ENCODE data around the gene MBL2.

Gene MBL2

GRCh38 chr10:52785418-52785817, 12.8 kb upstream of the MBL2 start:
- no peak for TF ChIP-seq CTCF (IDR thresholded peaks at IDR 0.05; ENCODE audit: poor library complexity, severe bottlenecking)
- Histone ChIP-seq H3K27ac (ENCODE audit: poor library complexity, severe bottlenecking) (no peak overlapping the region), H3K9me3 (ENCODE audit: severe bottlenecking) (no peaks in the 10 kb centered on the region), H3K4me1 (ENCODE audit: insufficient read depth, poor library complexity, severe bottlenecking) (no peaks in the 10 kb centered on the region), H3K36me3 (ENCODE audit: low read depth) (no peaks in the 10 kb centered on the region), H3K27me3 (ENCODE audit: insufficient read depth, poor library complexity, severe bottlenecking) (no peaks in the 10 kb centered on the region), H3K4me3 (ENCODE audit: severe bottlenecking) (no peak overlapping the region)
- DNase-seq (ENCODE audit: low spot score) (no peak), ATAC-seq (ENCODE audit: low read depth) (no peak)

- ATAC-seq (ENCODE audit: low read depth) (no peak), DNase-seq (ENCODE audit: low spot score) (no peak)
- Histone ChIP-seq H3K4me1 (ENCODE audit: insufficient read depth, poor library complexity, severe bottlenecking) (no peaks in the 10 kb centered on the region), H3K4me3 (ENCODE audit: severe bottlenecking) (no peak overlapping the region), H3K36me3 (ENCODE audit: low read depth) (no peaks in the 10 kb centered on the region), H3K27me3 (ENCODE audit: insufficient read depth, poor library complexity, severe bottlenecking) (no peaks in the 10 kb centered on the region), H3K27ac (ENCODE audit: poor library complexity, severe bottlenecking) (no peak overlapping the region), H3K9me3 (ENCODE audit: severe bottlenecking) (no peaks in the 10 kb centered on the region)
- no peak for TF ChIP-seq CTCF (IDR thresholded peaks at IDR 0.05; ENCODE audit: poor library complexity, severe bottlenecking)
These were observed 11.1 kb upstream of the MBL2 start for GRCh38 chr10:52783726-52784125.

- H3K36me3 ChIP-seq (ENCODE audit: low read depth), result no peaks in the 10 kb centered on the region
- no peaks in the 10 kb centered on the region for H3K4me1 ChIP-seq (ENCODE audit: insufficient read depth, poor library complexity, severe bottlenecking)
- no peaks in the 10 kb centered on the region for H3K9me3 ChIP-seq (ENCODE audit: severe bottlenecking)
- ATAC-seq (ENCODE audit: low read depth) (no peak), DNase-seq (ENCODE audit: low spot score) (no peak)
- H3K27ac ChIP-seq (ENCODE audit: poor library complexity, severe bottlenecking), result no peak overlapping the region
- no peaks in the 10 kb centered on the region for H3K27me3 ChIP-seq (ENCODE audit: insufficient read depth, poor library complexity, severe bottlenecking)
- no peak for TF ChIP-seq CTCF (IDR thresholded peaks at IDR 0.05; ENCODE audit: poor library complexity, severe bottlenecking)
- H3K4me3 ChIP-seq (ENCODE audit: severe bottlenecking), result no peak overlapping the region
These were observed 10.0 kb upstream of the MBL2 start for GRCh38 chr10:52782554-52782953.

GRCh38 chr10:52780391-52781155, 8.0 kb upstream of the MBL2 start:
- no peaks in the 10 kb centered on the region for H3K4me1 ChIP-seq (ENCODE audit: insufficient read depth, poor library complexity, severe bottlenecking)
- H3K36me3 ChIP-seq (ENCODE audit: low read depth), result no peaks in the 10 kb centered on the region
- H3K9me3 ChIP-seq (ENCODE audit: severe bottlenecking), result no peaks in the 10 kb centered on the region
- no peaks in the 10 kb centered on the region for H3K27me3 ChIP-seq (ENCODE audit: insufficient read depth, poor library complexity, severe bottlenecking)
- ATAC-seq (ENCODE audit: low read depth) (0 out of 3 replicates have a peak, but pooled peaks have one; percentile 8), DNase-seq (ENCODE audit: low spot score) (no peak)
- H3K27ac ChIP-seq (ENCODE audit: poor library complexity, severe bottlenecking), result no peak overlapping the region
- H3K4me3 ChIP-seq (ENCODE audit: severe bottlenecking), result no peak overlapping the region
- TF ChIP-seq CTCF (IDR thresholded peaks at IDR 0.05; ENCODE audit: poor library complexity, severe bottlenecking), result peak; percentile 58
